Fibroblast of lung (primary cell): ENCODE data around the gene ZNF22.

Experiments used
- CTCF ChIP-seq, 2 donors: IDR thresholded peaks in 1 of 2; conservative IDR thresholded peaks in 1 of 2; 1 replicate in 1 of 2; 2 replicates in 1 of 2; pipeline ENCODE4 v1.5.1; 2011 to 2012; ENCODE audit warnings: low read length in 2 of 2, control low read depth in 1 of 2, inconsistent platforms in 1 of 2, low read depth in 1 of 2, mild to moderate bottlenecking in 1 of 2
- EZH2 ChIP-seq: IDR thresholded peaks from 2 replicates; pipeline ENCODE4 v1.5.1; 2012; ENCODE audit warnings: low read length, control low read depth, mild to moderate bottlenecking; ENCODE audit errors: missing control alignments

- TF ChIP-seq CTCF (conservative IDR thresholded peaks at IDR 0.05 in 1 of 2, IDR thresholded peaks at IDR 0.05 in 1 of 2; ENCODE audit: low read depth in 1 of 2, low read length in 2 of 2) (no peak), EZH2 (no peak)
These were observed 45.2 kb upstream of the ZNF22 start for GRCh38 chr10:44955413-44956070.
